Activated T-helper 17 cell treated with anti-CD3 and anti-CD28 coated beads, Interleukin-2, amount 50 U/mL, for 72 hours (primary cell): ENCODE data around the gene TIGIT. TPM values are rescaled to one million over a fixed set of nuclear protein-coding genes. Genes with fewer than 3 reads are reported as not detected.
A peak's percentile ranks its signal among the peaks of the same experiment; 100 is the strongest.

Experiments
- ATAC-seq: fragments of 150-1000 bp; cut with Tn5 transposase; replicated peaks from 2 replicates; pipeline ENCODE4 v1.10.0; 2021; ENCODE audit warnings: mild to moderate bottlenecking, moderate library complexity
- H3K27ac Mint-ChIP-seq: one replicate; pipeline ENCODE4 v1.8.0; 2022; ENCODE audit warnings: mixed read lengths
- H3K27me3 Mint-ChIP-seq: one replicate; pipeline ENCODE4 v1.8.0; 2022; ENCODE audit warnings: mixed read lengths
- H3K36me3 Mint-ChIP-seq: one replicate; pipeline ENCODE4 v1.8.0; 2022; ENCODE audit warnings: low read depth, mild to moderate bottlenecking, mixed read lengths
- H3K4me1 Mint-ChIP-seq: one replicate; pipeline ENCODE4 v1.8.0; 2022; ENCODE audit warnings: mixed read lengths
- H3K4me3 Mint-ChIP-seq: one replicate; pipeline ENCODE4 v1.8.0; 2022; ENCODE audit warnings: mild to moderate bottlenecking, mixed read lengths
- H3K9me3 Mint-ChIP-seq: one replicate; pipeline ENCODE4 v1.8.0; 2022; ENCODE audit warnings: mixed read lengths
- total RNA-seq, 2 donors: library from RNA; stranded (reverse); gene quantifications; one replicate each; pipeline ENCODE4 v1.2.3, GENCODE V29; 2022

Gene TIGIT
- total RNA-seq, 2 donors from 2014 or later: 21.5 to 53.0 TPM

DNA sequence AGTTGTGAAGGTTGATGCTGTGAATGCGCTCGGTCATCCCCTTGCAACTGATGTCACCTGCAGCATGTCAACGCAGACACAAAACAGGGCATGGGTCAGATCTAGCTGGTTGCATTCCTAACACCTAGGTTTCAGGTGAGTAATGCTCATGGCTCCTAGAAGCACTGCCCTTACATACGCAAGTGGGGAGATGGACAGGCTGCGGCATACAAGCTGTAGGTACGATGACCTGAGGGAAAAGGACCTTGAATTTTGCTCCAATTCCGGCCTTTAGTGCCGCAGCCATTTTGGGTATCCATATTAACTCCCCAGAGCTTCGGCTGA, 58.0 kb downstream of the TIGIT start:
- no peak overlapping the region for H3K4me3 Mint-ChIP-seq

DNA sequence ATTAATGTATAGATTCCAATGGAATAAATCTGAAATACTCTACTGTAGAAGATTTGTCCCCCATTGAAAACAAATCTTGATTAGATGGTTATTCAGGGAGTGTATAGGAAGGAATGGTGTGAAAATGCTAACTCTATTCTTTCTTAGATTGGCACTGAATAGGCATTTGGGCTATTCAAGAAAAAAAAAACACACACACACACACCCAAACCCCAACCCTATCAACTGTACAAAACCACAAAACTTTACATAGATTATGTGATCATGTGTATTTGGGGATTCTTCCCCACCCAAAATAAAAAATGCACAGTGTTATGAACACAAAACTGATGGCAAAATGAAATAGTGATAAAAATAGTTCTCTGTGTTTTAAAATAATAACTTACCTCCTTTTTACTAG, 61.8 kb downstream of the TIGIT start:
- H3K36me3 Mint-ChIP-seq: peaks cover 5% of the 10 kb centered on the region
- no peak for ATAC-seq
- H3K27me3 Mint-ChIP-seq: no peaks in the 10 kb centered on the region
- H3K27ac Mint-ChIP-seq: no peak overlapping the region
- H3K9me3 Mint-ChIP-seq: no peaks in the 10 kb centered on the region
- no peak overlapping the region for H3K4me3 Mint-ChIP-seq
- no peaks in the 10 kb centered on the region for H3K4me1 Mint-ChIP-seq

More for the DNA sequence above, 58.0 kb downstream of the TIGIT start:
- Mint-ChIP-seq H3K9me3 (no peaks in the 10 kb centered on the region), H3K27ac (no peak overlapping the region), H3K27me3 (no peaks in the 10 kb centered on the region), H3K4me1 (no peaks in the 10 kb centered on the region), H3K36me3 (peaks cover 17% of the 10 kb centered on the region)
- no peak for ATAC-seq

DNA sequence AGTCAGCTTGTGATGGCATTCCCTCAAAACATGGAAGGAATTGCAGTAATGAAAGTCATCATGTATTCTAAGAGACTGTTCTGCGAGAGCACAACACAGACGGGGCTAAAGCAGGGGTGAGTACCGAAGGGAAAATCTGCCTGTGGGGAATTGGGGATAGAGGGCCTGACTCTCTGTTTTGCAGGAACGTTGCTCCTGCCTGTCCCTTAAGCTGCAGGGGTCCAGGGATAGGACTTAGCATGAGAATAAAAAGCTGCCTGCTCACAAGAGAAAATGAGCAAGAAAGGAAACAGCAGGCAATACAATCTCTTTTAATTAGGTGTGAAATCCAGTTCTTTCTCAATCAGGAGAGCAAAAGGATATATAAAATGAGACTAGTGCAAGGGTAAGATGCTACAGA, 62.2 kb downstream of the TIGIT start:
- no peaks in the 10 kb centered on the region for H3K9me3 Mint-ChIP-seq

DNA sequence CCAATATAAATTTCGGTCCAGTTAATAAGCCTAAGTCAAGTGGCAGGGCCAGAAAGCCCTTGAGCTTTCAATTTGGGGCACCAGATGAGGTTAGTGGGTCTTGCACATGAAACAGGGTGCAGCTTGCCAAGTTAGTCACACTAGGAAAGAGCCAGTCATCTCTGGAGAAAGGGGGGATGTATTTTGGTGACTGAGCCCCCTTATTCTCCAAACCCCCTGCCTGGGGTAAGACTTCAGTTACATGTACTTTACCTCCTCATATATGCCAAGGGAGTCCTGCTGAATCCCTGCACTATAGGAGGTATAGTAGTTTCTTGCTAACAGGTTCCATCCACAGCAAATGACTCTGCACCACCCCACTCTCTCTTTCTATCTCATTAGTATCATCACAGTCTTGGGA, 62.7 kb downstream of the TIGIT start:
- no peaks in the 10 kb centered on the region for H3K9me3 Mint-ChIP-seq
- no peak overlapping the region for H3K4me3 Mint-ChIP-seq
- H3K27me3 Mint-ChIP-seq: no peaks in the 10 kb centered on the region
- no peaks in the 10 kb centered on the region for H3K36me3 Mint-ChIP-seq
- H3K27ac Mint-ChIP-seq: no peak overlapping the region
- H3K4me1 Mint-ChIP-seq: no peaks in the 10 kb centered on the region
- peak; percentile 21 for ATAC-seq

More for the DNA sequence above, 62.2 kb downstream of the TIGIT start:
- Mint-ChIP-seq H3K4me1 (no peaks in the 10 kb centered on the region), H3K4me3 (no peak overlapping the region), H3K27ac (no peak overlapping the region), H3K36me3 (peaks cover 2% of the 10 kb centered on the region), H3K27me3 (no peaks in the 10 kb centered on the region)
- no peak for ATAC-seq

Other genes starting within 250 kb of the TIGIT start
- 1 to 10 TPM; 1.4 to 2.3 TPM for gene CCDC191, start 237.5 kb upstream of the TIGIT start, total RNA-seq
- gene QTRT2, start 237.3 kb upstream of the TIGIT start, total RNA-seq: 10 to 100 TPM; 25.1 to 45.5 TPM
- gene DRD3, start 115.0 kb upstream of the TIGIT start, total RNA-seq: not detected
- under 1 TPM; 0.15 to 0.29 TPM for gene ZNF80, start 56.5 kb upstream of the TIGIT start, total RNA-seq